Left forelimb (tissue), 1 donor: ENCODE measurements around the gene KCNAB1.

Experiments
- DNase-seq: peaks from one replicate; pipeline ENCODE4 v3.0.0-alpha.2; 2018; ENCODE audit warnings: low spot score

Gene KCNAB1

GRCh38 chr3:156412600-156412999, 292.2 kb downstream of the KCNAB1 start:
- no peak for DNase-seq

GRCh38 chr3:156413293-156413892, 293.0 kb downstream of the KCNAB1 start:
- no peak for DNase-seq

GRCh38 chr3:156416846-156417558, 296.6 kb downstream of the KCNAB1 start:
- DNase-seq: no peak

GRCh38 chr3:156417559-156418132, 297.3 kb downstream of the KCNAB1 start:
- no peak for DNase-seq

GRCh38 chr3:156418428-156418827, 298.1 kb downstream of the KCNAB1 start:
- no peak for DNase-seq

GRCh38 chr3:156421534-156421933, 301.2 kb downstream of the KCNAB1 start:
- no peak for DNase-seq

GRCh38 chr3:156424758-156425157, 304.4 kb downstream of the KCNAB1 start:
- DNase-seq: no peak

GRCh38 chr3:156425651-156426050, 305.3 kb downstream of the KCNAB1 start:
- no peak for DNase-seq

- DNase-seq: no peak
Observed at GRCh38 chr3:156429125-156429524, 308.7 kb downstream of the KCNAB1 start.

GRCh38 chr3:156431334-156432124, 311.2 kb downstream of the KCNAB1 start:
- no peak for DNase-seq

GRCh38 chr3:156432563-156432962, 312.2 kb downstream of the KCNAB1 start:
- DNase-seq: no peak

GRCh38 chr3:156433138-156433537, 312.8 kb downstream of the KCNAB1 start:
- DNase-seq: no peak

GRCh38 chr3:156433910-156434309, 313.5 kb downstream of the KCNAB1 start:
- DNase-seq: no peak

- DNase-seq: no peak
Observed at GRCh38 chr3:156434921-156435320, 314.5 kb downstream of the KCNAB1 start.

- DNase-seq: no peak
Observed at GRCh38 chr3:156443079-156443478, 322.7 kb downstream of the KCNAB1 start.

GRCh38 chr3:156445117-156446090, 325.0 kb downstream of the KCNAB1 start:
- no peak for DNase-seq

GRCh38 chr3:156448300-156448699, 327.9 kb downstream of the KCNAB1 start:
- DNase-seq: no peak

GRCh38 chr3:156449710-156450574, 329.6 kb downstream of the KCNAB1 start:
- no peak for DNase-seq

GRCh38 chr3:156455839-156456238, 335.5 kb downstream of the KCNAB1 start:
- DNase-seq: no peak

GRCh38 chr3:156456771-156457224, 336.4 kb downstream of the KCNAB1 start:
- DNase-seq: no peak
